NCI-H748 treated with DMSO at 0.1 percent for 48 hours (cell line): ENCODE data around the gene SYNGR3.
"Not testable (repeated sequence)": the region's sequence is repeated elsewhere in the genome, so short reads cannot be mapped to it uniquely, and the experiment has no call there.

ENCODE experiments used
- DNase-seq: peaks from one replicate; lab custom pipeline; 2025; lab: John Stamatoyannopoulos, UW

Gene SYNGR3

GRCh38 chr16:2029350-2029749 lies 39.6 kb downstream of the SYNGR3 start:
- no peak for DNase-seq

GRCh38 chr16:2030036-2030435 lies 40.3 kb downstream of the SYNGR3 start:
- no peak for DNase-seq

DNA sequence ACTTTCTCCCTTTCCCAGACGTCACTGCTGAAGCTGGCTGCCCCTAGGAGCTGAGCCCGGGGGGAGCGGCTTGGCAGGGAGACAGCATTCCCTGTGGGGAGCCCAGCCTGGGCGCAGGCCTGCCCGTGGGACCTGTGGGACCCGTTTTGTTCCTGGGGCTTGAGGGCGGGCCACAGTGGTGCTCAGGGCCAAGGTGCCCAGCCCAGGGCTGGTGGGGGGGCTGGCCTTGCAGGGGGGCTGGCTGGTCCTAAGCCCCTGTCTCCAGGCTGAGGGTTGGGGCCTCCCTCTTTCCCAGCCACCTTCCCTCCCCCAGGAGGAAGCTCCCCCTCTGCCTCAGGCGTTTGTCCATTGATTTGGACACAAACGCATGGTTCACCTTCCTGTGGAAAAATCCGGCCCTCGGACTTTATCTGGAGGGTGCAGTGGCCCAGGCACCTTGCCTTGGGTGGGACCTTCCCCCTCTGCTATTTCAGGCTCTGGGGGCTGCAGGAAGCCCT lies 41.4 kb downstream of the SYNGR3 start:
- DNase-seq: no peak

DNA sequence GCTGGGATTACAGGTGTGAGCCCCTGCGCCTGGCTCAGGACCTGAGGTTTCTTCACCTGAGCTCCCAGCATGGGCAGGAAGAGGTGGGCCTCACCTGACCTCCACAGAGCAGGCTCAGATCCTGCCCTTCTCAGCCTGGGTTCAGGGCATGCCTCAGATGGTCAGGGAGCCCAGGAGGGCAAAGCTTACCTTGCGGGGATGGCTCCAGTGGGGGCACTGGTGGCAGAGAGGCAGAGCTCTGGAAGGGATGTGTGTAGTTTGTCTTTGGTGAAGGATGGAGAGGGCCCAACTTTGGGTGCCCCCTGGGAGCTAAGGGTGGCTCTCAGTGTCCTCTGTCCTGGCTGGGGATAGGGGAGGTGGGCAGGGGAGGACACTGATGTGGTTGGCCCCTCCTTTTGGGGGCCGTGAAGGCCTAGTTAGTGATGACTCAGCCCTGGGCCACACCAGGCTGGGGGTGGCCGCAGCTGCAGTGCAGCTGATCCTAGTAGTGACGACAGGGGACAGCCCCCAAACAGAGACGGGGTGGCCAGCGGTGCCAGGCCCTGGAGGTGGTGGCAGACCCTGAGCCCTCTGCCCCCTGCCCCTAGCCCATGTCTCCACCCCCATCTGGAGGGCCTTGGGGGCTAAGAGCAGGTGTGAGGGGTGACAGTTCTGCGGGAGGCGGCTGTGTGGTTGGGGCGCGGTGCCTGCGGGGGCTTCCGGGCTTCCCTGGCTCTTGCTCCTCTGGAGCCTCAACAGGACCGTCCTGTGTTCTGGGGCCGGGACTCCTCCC lies 42.7 kb downstream of the SYNGR3 start:
- no peak for DNase-seq

DNA sequence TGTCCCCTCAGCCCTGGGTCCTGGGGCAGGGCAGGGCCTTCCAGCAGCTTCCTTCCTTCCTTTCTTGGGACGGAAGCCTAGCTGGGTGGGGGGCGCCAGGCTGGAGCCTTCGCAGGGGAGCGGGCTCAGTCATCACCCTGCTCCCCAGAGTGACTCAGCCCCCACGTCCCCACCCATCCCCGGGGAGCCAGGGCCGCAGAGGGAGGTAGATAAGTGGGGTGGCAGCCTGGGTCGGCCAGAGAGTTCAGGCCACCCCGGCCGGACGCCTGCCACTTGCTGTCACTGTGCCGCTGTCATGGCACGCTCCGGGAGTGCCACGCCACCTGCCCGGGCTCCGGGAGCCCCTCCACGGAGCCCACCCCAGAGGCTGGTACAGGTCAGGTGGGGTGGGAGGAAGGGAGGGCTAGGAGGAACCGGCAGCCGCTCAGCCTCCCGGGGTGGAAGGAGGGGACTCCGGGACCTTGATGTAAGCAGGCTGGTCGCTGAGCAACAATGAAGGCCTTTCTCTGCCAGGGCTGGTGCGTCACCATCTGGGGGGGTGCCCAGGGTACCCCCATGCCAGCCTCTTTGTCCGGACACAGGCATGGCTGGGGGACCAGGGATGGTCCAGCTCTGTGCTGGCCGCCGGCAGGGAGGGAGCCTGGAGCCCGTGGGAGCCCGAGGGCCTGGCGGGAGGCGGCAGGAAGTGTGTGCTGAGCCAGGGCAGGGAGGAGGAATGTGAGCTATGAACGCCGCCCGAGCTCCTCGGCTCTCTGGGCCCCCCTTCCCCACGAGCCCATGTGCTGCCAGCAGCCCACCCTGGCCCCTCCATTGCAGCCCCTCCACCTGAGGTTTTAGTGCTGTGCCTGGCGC lies 43.5 kb downstream of the SYNGR3 start:
- DNase-seq: no peak

- DNase-seq: not testable (repeated sequence)
Measured at GRCh38 chr16:2033909-2034695, 44.3 kb downstream of the SYNGR3 start.

- DNase-seq: no peak
Measured at GRCh38 chr16:2034696-2035430, 45.1 kb downstream of the SYNGR3 start.

- DNase-seq: no peak
Measured at GRCh38 chr16:2035431-2036199, 45.8 kb downstream of the SYNGR3 start.

DNA sequence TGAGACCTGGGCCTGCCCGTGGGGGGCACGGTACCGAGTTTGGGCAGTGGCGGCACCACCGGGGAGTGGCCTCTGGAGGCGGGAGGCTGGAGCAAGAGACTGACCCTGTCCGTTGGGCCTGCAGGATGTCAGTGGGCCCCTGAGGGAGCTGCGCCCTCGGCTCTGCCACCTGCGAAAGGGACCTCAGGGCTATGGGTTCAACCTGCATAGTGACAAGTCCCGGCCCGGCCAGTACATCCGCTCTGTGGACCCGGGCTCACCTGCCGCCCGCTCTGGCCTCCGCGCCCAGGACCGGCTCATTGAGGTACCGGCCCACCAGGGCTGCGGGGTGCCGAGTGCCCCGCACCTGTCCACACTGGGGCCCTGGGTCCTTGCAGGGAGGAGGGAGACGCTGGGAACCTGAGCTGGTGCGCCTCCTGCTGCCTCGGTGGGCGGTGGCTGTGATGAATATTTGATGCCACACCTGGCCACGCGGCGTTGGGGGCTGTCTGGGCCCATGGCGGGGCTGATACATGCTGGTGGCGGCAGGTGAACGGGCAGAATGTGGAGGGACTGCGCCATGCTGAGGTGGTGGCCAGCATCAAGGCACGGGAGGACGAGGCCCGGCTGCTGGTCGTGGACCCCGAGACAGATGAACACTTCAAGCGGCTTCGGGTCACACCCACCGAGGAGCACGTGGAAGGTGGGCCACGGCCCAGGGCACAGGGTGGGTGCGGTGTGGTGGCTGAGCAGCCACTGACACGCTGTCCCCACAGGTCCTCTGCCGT lies 46.6 kb downstream of the SYNGR3 start:
- DNase-seq: no peak

DNA sequence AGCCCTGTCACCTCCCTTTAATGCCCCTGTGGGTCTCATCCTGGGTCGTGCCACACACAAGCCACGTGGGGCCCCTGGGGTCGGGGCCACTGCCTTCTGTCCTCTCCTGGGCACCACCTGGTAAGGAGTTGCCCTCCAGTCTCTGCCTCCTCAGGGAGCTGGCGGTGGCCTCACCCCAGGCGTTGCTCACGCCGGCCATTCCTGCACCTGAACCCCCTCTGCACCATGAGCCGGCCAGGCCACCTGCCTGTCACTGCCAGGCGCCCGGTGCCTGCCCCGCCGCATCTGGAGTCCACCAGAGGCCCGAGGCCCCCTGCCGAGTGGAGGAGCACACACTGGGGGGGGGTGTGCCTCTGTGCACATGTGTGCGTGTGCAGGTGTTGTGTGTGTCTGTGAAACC lies 47.3 kb downstream of the SYNGR3 start:
- DNase-seq: no peak

- no peak for DNase-seq
Measured at GRCh38 chr16:2037647-2038381, 48.0 kb downstream of the SYNGR3 start.

DNA sequence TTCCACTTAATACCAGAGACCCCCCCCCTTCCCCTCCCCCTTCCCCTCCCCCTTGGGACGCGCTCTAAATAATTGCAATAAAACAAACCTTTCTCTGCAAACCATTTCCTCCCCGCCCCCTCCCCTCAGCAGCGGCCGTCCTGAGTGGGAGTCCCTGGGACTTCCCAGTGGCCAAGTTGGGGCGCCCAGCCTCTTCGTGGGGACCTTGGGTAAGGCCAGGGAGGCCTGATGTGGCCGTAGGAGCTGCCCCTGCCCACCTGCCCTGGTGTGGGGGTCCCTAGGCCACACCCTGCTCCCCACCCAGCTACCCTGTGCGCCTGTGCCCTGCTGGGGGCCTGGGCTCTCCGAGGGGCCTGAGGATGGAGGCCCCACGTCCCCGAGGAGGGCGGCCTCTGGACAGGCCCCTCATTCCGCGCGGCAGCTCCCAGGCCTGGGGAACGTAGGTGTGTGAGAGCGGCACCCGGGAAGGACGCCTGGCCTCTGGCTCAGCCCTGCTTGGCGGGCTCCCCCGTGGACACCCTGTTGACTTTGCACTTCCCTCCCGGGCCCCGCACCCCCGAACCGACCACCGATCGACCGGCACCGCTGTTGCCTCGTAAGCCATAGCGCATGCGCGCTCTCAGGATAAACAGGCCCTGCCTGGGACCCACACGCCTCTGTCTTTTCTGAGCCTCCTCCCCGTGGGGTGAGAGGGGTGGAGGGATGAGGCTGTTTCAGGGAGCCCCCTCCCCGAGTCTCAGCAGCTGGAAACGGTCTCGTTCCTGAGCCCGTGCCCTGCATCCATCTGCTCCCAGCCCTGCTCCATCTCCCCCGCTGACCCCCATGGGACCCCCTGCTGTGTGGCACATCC lies 48.8 kb downstream of the SYNGR3 start:
- no peak for DNase-seq

GRCh38 chr16:2039274-2040031 lies 49.7 kb downstream of the SYNGR3 start:
- DNase-seq: no peak

- no peak for DNase-seq
Measured at GRCh38 chr16:2040041-2040786, 50.4 kb downstream of the SYNGR3 start.

GRCh38 chr16:2040787-2041522 lies 51.2 kb downstream of the SYNGR3 start:
- no peak for DNase-seq
